HepG2 (cell line): ENCODE results near the gene WNT7A. TPM values are rescaled to one million over a fixed set of nuclear protein-coding genes. Genes with fewer than 3 reads are reported as not detected.

Source experiments
- EED ChIP-seq: sonication (generic); formaldehyde crosslinking; IDR thresholded peaks from 2 replicates; pipeline ENCODE4 v1.5.0; 2020; ENCODE audit warnings: mild to moderate bottlenecking, missing genetic modification reagents
- ETV5 ChIP-seq: IDR thresholded peaks from 2 replicates; pipeline ENCODE4 v1.6.1; 2018; ENCODE audit warnings: missing biosample characterization, missing genetic modification reagents, inconsistent platforms, borderline replicate concordance
- MTA1 ChIP-seq: sonication (generic); formaldehyde crosslinking; IDR thresholded peaks from 2 replicates; pipeline ENCODE4 v1.4.0; 2020; ENCODE audit warnings: missing genetic modification reagents, mild to moderate bottlenecking, borderline replicate concordance
- SIX4 ChIP-seq: sonication (generic); formaldehyde crosslinking; IDR thresholded peaks from 2 replicates; pipeline ENCODE4 v1.4.0; 2020; ENCODE audit warnings: missing genetic modification reagents
- SMARCE1 ChIP-seq: fragments of 450-650 bp; IDR thresholded peaks from 2 replicates; pipeline ENCODE4 v1.6.1; 2017; ENCODE audit warnings: borderline replicate concordance
- SMYD3 ChIP-seq: sonication (generic); formaldehyde crosslinking; IDR thresholded peaks from 2 replicates; pipeline ENCODE4 v1.8.1; 2023; ENCODE audit warnings: mild to moderate bottlenecking, missing genetic modification reagents
- STAG1 ChIP-seq: sonication (generic); formaldehyde crosslinking; IDR thresholded peaks from 2 replicates; pipeline ENCODE4 v1.4.0; 2020; ENCODE audit warnings: missing genetic modification reagents
- ZFP41 ChIP-seq: sonication (generic); formaldehyde crosslinking; IDR thresholded peaks from 2 replicates; pipeline ENCODE4 v1.4.0; 2020; ENCODE audit warnings: mild to moderate bottlenecking, missing genetic modification reagents, borderline replicate concordance
- ZNF121 ChIP-seq: sonication (generic); formaldehyde crosslinking; IDR thresholded peaks from 2 replicates; pipeline ENCODE4 v1.5.0; 2020; ENCODE audit warnings: mild to moderate bottlenecking, missing genetic modification reagents
- ZNF160 ChIP-seq: sonication (generic); formaldehyde crosslinking; IDR thresholded peaks from 2 replicates; pipeline ENCODE4 v1.8.0; 2022; ENCODE audit warnings: mild to moderate bottlenecking, inconsistent platforms, missing genetic modification reagents
- ZNF225 ChIP-seq: sonication (generic); formaldehyde crosslinking; IDR thresholded peaks from 2 replicates; pipeline ENCODE4 v1.4.0; 2020; ENCODE audit warnings: mild to moderate bottlenecking, missing genetic modification reagents
- ZNF605 ChIP-seq: sonication (generic); formaldehyde crosslinking; IDR thresholded peaks from 2 replicates; pipeline ENCODE4 v1.8.0; 2022; ENCODE audit warnings: mild to moderate bottlenecking, missing genetic modification reagents
- ZNF709 ChIP-seq: sonication (generic); formaldehyde crosslinking; IDR thresholded peaks from 2 replicates; pipeline ENCODE4 v1.5.0; 2020; ENCODE audit warnings: mild to moderate bottlenecking, missing genetic modification reagents
- ZZZ3 ChIP-seq: sonication (generic); formaldehyde crosslinking; IDR thresholded peaks from 2 replicates; pipeline ENCODE4 v1.4.0; 2020; ENCODE audit warnings: missing genetic modification reagents, mild to moderate bottlenecking, borderline replicate concordance
- polyA plus RNA-seq, 8 experiments: library from polyadenylated mRNA; depleted of rRNA in 3 of 8; stranded (reverse) in 7 of 8; unstranded in 1 of 8; fragments of >200 nt; fragmentation: Illumina TruSeq in 4 of 8; extraction: Trizol in 4 of 8; gene quantifications; 2 replicates each; pipeline versions ENCODE4 v1.2.1 to v1.2.3, GENCODE V29; 2011 to 2016; ENCODE audit warnings: low read depth in 4 of 8, missing spikeins in 1 of 8, mixed read lengths in 1 of 8; ENCODE audit not compliant: insufficient read depth in 1 of 8
- total RNA-seq, 5 experiments: library from RNA; depleted of rRNA; stranded (reverse); fragments of >200 nt; fragmentation: Illumina TruSeq; extraction: Trizol; gene quantifications; 2 replicates each; pipeline ENCODE4 v1.2.3, GENCODE V29; 2016; ENCODE audit warnings: low read depth in 1 of 5
- TF ChIP-seq, protein P1 (sequence below): sonication (generic); formaldehyde crosslinking; IDR thresholded peaks from 2 replicates; pipeline ENCODE4 v1.8.0; 2022; ENCODE audit warnings: low read depth, missing genetic modification reagents
- TF ChIP-seq, protein P2 (sequence below): sonication (generic); formaldehyde crosslinking; IDR thresholded peaks from 2 replicates; pipeline ENCODE4 v1.5.1; 2020; ENCODE audit warnings: mild to moderate bottlenecking, missing genetic modification reagents, moderate library complexity
- TF ChIP-seq, protein P3 (sequence below): sonication (generic); formaldehyde crosslinking; IDR thresholded peaks from 2 replicates; pipeline ENCODE4 v1.8.1; 2023; ENCODE audit warnings: mild to moderate bottlenecking, inconsistent platforms, moderate library complexity, missing genetic modification reagents, borderline replicate concordance
- TF ChIP-seq, protein P4 (sequence below): sonication (generic); formaldehyde crosslinking; IDR thresholded peaks from 2 replicates; pipeline ENCODE4 v1.9.0; 2022; ENCODE audit warnings: missing genetic modification reagents, mild to moderate bottlenecking, borderline replicate concordance
- TF ChIP-seq, protein P5 (sequence below): sonication (generic); formaldehyde crosslinking; IDR thresholded peaks from 2 replicates; pipeline ENCODE4 v1.5.0; 2020; ENCODE audit warnings: mild to moderate bottlenecking, missing genetic modification reagents, moderate library complexity

WNT7A gene
- total and polyA plus RNA-seq, 2 of the 13 experiments (the other 11 are each of a cell fraction or from before 2014, with no cell fraction given), result not detected

DNA sequence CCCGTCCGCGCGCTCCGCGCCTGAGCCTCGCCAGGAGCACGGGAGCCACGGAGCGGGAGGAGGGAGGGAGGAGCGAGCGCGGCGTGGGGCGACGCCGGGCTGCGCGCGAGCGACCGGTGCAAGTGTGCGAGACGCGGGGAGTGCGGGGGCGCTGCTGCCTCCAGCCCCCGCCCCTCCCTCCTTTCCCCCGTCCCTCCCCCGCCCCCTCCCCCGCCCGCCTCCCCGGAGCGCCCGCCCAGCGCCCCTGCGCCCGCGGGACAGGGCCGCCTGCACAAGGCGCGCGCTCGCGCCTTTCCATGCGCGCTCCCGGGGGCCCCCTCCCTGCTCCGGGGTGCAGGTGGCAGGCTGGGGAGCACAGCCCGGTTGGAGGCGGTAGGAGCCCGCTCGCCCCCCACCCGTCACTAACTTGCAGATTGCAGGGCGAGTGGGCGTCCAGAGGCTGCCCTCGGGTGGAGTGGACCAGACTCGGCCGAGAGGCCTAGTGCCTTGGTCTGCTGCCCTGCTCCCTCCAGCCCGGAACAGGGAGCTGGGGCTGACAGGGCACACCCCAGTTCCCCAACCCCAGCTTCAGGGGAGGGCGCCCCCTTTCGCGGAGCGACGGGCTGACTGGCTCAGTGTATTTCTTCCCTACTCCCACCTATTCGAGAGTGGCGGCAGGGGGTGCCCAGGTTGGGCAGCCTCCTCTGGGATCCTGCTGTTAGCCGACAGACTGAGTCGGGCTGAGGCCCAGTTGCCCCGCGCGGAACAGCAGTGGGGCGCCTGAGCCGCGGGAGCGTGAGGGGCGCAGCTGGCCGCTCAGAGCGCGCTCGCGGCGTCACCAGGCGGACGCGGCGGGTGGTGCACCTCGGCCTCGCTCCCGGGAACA is at the start of gene WNT7A (continued):
- TF ChIP-seq, protein P1, sequence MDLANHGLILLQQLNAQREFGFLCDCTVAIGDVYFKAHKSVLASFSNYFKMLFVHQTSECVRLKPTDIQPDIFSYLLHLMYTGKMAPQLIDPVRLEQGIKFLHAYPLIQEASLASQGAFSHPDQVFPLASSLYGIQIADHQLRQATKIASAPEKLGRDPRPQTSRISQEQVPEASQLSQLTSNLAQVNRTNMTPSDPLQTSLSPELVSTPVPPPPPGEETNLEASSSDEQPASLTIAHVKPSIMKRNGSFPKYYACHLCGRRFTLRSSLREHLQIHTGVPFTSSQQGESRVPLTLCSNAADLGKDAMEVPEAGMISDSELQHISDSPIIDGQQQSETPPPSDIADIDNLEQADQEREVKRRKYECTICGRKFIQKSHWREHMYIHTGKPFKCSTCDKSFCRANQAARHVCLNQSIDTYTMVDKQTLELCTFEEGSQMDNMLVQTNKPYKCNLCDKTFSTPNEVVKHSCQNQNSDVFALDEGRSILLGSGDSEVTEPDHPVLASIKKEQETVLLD (CRISPR knock-in tag), result no peak
- TF ChIP-seq ZZZ3 (CRISPR knock-in tag), result no peak
- no peak for TF ChIP-seq MTA1
- TF ChIP-seq, protein P2, sequence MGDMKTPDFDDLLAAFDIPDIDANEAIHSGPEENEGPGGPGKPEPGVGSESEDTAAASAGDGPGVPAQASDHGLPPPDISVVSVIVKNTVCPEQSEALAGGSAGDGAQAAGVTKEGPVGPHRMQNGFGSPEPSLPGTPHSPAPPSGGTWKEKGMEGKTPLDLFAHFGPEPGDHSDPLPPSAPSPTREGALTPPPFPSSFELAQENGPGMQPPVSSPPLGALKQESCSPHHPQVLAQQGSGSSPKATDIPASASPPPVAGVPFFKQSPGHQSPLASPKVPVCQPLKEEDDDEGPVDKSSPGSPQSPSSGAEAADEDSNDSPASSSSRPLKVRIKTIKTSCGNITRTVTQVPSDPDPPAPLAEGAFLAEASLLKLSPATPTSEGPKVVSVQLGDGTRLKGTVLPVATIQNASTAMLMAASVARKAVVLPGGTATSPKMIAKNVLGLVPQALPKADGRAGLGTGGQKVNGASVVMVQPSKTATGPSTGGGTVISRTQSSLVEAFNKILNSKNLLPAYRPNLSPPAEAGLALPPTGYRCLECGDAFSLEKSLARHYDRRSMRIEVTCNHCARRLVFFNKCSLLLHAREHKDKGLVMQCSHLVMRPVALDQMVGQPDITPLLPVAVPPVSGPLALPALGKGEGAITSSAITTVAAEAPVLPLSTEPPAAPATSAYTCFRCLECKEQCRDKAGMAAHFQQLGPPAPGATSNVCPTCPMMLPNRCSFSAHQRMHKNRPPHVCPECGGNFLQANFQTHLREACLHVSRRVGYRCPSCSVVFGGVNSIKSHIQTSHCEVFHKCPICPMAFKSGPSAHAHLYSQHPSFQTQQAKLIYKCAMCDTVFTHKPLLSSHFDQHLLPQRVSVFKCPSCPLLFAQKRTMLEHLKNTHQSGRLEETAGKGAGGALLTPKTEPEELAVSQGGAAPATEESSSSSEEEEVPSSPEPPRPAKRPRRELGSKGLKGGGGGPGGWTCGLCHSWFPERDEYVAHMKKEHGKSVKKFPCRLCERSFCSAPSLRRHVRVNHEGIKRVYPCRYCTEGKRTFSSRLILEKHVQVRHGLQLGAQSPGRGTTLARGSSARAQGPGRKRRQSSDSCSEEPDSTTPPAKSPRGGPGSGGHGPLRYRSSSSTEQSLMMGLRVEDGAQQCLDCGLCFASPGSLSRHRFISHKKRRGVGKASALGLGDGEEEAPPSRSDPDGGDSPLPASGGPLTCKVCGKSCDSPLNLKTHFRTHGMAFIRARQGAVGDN, result peak; percentile 29; the same call in 1 of the 2 replicates
- 0 out of 2 replicates have a peak, but pooled peaks have one; percentile 65 for TF ChIP-seq EED (CRISPR knock-in tag)
- TF ChIP-seq SIX4 (CRISPR knock-in tag), result no peak
- TF ChIP-seq ZNF709 (CRISPR knock-in tag), result no peak
- TF ChIP-seq, protein P3, sequence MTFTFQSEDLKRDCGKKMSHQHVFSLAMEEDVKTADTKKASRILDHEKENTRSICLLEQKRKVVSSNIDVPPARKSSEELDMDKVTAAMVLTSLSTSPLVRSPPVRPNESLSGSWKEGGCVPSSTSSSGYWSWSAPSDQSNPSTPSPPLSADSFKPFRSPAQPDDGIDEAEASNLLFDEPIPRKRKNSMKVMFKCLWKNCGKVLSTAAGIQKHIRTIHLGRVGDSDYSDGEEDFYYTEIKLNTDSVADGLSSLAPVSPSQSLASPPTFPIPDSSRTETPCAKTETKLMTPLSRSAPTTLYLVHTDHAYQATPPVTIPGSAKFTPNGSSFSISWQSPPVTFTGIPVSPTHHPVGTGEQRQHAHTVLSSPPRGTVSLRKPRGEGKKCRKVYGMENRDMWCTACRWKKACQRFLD (CRISPR knock-in tag), result no peak
- TF ChIP-seq STAG1, result peak; percentile 76
- TF ChIP-seq ZNF225 (CRISPR knock-in tag), result no peak
- no peak for TF ChIP-seq ZNF160 (CRISPR knock-in tag)
- no peak for TF ChIP-seq ZFP41 (CRISPR knock-in tag)
- TF ChIP-seq ETV5, result no peak
- no peak for TF ChIP-seq ZNF605 (CRISPR knock-in tag)
- TF ChIP-seq SMYD3 (CRISPR knock-in tag), result no peak
- TF ChIP-seq, protein P4, sequence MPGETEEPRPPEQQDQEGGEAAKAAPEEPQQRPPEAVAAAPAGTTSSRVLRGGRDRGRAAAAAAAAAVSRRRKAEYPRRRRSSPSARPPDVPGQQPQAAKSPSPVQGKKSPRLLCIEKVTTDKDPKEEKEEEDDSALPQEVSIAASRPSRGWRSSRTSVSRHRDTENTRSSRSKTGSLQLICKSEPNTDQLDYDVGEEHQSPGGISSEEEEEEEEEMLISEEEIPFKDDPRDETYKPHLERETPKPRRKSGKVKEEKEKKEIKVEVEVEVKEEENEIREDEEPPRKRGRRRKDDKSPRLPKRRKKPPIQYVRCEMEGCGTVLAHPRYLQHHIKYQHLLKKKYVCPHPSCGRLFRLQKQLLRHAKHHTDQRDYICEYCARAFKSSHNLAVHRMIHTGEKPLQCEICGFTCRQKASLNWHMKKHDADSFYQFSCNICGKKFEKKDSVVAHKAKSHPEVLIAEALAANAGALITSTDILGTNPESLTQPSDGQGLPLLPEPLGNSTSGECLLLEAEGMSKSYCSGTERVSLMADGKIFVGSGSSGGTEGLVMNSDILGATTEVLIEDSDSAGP (CRISPR knock-in tag), result peak; percentile 46; the same call in 1 of the 2 replicates
- TF ChIP-seq, protein P5, sequence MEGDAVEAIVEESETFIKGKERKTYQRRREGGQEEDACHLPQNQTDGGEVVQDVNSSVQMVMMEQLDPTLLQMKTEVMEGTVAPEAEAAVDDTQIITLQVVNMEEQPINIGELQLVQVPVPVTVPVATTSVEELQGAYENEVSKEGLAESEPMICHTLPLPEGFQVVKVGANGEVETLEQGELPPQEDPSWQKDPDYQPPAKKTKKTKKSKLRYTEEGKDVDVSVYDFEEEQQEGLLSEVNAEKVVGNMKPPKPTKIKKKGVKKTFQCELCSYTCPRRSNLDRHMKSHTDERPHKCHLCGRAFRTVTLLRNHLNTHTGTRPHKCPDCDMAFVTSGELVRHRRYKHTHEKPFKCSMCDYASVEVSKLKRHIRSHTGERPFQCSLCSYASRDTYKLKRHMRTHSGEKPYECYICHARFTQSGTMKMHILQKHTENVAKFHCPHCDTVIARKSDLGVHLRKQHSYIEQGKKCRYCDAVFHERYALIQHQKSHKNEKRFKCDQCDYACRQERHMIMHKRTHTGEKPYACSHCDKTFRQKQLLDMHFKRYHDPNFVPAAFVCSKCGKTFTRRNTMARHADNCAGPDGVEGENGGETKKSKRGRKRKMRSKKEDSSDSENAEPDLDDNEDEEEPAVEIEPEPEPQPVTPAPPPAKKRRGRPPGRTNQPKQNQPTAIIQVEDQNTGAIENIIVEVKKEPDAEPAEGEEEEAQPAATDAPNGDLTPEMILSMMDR, result peak; percentile 70
- no peak for TF ChIP-seq SMARCE1
- no peak for TF ChIP-seq ZNF121
